ENCODE measurements around the gene C7orf57.

Gene C7orf57

DNA sequence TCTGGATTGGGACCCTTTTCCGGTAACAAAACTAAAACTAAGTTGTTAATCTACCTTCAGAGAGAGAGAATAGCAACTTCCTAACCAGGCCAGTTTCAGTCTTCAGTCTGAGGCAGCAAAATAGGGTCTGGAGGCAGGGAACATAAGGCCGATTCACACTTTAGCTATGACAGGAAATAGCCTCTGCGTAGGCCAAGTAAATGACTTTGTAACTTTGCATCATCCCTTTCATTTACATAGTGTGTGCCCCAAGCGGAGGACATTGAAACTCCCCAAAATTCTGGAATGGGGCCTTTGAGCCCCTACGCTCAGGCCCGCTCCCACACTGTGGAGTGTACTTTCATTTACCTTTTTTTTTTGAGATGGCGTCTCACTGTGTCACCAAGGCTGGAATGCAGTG lies 52.0 kb downstream of the C7orf57 start:
- DNase-seq = no peak

DNA sequence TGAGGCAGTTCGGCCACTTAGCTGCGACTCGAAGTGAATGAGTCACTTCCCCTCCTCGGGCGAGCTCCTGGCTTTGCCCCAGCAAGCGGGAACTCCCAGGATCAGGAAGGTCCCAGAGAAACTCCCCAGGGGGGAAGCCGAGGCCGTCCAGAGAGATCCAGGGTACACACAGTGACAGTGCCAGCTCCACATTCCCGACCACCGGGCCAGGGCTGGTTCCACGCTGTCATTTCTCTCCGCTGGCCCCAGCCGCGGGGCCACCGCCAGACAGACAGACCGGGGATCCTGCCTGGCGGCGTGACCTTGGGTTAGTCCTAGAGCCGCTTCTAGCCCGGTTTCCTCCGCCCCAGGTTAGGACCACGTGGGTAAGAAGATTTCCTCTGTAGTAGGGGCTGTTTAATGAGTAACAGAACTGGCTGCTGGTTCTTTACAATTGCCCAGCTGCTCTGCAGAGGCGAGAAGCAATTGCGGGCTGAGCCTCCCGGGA lies 53.3 kb downstream of the C7orf57 start:
- DNase-seq = no peak

DNA sequence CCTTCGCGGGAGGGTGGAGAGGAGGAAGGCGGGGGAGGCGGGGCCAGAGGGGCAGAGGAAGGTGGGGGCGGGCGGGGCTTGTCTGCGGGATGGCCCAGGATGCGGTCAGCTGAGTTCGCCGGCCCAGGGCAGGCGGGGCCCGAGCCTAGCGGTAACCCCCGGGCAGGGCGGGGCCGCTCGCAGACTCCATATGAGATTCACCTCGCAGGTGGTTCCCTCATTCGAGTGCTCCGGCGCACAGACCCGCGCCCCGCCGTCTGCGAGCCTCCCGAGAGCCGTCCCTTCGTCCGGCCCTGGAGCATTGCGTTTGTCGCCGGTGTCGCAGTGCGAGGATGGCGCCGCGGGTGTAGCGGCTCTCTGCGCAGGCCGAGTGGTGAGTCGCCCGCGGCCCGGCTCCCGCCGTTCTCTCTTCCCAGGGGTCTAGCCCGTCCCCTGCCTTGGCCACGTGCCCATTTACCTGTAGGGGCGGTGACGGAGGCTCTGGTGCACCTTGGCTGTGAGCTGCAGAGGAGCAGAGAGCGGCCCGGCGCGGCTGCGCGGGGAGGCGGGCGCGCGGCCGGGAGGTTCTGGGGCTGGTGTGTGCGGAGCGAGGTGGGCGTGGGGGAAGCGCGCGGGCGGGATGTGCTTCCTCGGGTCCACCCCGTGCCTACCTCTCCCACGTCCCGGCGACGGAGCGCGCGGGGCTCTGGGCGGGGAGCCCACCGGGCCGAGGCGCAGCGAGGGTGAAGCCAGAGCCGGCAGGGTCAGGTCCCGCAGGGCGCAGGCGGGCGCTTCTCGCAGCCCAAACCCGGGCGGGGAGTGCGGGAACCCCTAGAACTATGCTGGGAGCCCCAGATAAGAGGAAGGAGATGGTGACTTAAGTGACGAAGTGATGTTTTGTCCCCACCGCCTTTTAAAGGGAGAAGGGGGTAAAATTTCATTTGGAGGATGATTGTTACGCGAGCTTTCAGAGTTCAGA lies 54.0 kb downstream of the C7orf57 start, which contains the start of gene UPP1:
TSS of gene UPP1 (plus strand) at position 220 of the 958 bp plus-strand sequence. CDS start 5,519 bp downstream, outside the sequence.
- DNase-seq = peak; percentile 75

DNA sequence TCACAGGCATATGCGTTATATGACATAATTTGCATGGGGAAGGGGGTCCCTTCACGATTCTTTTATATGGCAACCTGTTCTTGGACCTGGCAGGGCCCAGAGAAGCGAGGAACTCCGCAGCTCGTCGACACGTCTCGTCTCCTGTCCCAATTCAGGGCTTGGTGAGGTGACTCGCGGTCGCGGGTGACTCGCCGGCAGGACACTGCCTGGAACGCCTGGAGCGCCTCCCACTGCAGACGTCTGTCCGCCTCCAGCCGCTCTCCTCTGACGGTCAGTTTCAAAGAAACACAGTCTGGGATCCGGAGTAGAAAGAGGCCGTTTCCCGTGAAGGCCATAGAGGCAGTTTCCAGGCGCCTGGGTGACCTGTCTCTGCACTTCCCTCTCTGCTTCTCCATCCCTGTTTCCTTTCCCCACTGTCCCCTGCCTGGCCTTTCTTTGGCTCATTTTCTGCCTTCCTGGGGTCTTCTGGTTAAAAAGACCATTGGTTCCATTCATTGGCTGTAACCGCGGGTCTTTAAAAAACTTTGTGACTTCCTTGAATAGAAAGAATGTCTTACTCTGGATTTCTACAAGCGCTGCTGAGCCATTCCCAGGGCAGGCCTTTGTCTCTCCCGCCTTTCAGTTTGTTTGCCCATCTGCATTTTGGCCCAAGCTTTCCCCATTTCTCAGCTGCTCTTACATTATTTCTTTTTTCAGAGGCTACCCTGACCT lies 54.9 kb downstream of the C7orf57 start:
- no peak for DNase-seq

DNA sequence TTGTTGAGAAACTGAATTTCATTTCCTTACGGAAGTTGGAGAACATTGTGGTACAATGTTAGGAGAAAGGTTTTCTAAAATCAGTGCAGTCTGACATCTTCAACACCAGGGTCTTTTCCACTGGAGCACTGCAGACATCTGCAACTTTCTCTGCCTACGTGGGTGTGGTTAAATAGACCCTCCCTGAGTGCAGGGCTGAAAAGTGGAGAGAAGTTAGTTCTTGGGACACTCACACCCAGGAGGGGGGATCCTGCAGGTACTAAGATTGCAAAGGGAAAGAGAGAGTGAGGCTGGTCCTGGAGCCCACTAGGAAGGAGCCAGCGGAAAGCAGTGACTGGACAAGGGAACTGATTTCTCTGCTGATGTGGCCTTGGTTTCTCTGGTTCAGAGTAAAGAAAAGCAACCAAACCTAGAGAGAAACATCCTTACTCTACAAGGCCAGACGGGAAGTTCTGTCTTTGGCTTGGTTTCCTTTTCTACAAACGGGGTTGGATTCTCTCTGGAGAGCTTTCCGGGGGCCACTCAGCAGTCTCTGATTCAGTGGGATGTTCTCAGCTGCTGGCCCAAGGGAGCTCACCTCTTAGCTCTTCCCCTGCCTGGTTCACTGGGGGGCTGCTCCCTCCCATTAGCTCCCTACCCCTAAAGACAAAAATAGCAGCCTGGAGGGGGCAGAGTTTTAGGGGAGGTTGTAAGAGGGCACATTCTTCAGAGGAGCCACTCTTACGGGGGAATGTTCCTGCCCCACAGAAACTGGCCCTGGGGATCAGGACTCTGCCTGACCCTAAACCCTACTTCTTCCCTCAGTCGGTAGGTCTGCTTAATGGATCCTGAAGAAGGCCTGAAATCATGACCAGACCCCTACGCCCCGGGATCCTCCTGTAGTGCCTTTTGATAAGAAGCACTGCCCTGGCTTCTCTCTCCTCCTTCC lies 56.4 kb downstream of the C7orf57 start:
- no peak for DNase-seq

DNA sequence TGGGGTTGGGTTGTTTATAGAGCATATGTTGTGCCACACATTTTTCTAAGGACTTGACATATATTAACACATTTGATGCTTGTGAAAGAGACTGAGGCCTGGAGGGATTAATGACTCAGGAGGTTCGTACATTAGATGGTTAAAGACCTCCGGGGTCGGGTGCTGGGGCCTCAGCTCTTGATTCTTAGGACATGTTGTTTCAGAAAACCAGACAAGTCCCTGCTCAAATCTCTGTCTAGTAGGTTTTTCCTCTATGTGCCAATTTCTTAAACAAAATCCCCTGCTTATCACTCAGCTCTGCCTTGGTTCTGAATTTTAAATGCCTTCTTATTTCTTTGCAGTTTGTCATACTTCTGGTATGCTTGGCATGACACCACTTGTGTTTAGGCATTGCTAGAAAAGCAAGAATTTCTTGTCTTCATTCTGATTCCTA lies 59.5 kb downstream of the C7orf57 start:
- DNase-seq = no peak

DNA sequence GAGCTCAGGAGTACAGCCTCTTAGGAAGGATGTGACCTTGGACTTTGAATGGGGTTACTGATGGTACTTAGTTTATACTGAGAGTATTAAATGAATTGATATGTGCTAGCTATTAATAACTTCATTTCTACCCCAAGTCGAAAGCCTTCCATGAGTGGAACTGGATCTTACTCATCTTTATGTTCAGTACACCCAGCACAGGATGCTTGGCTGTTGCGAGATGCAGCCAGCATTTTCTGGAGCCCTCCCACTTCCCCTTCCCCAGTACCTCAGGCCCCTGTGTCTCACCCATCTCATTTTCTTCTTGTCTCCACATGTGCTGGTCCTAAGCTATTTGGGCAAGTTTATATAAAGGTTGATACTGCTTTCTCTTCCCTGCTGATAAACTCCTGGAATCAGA lies 60.9 kb downstream of the C7orf57 start:
- DNase-seq = no peak

DNA sequence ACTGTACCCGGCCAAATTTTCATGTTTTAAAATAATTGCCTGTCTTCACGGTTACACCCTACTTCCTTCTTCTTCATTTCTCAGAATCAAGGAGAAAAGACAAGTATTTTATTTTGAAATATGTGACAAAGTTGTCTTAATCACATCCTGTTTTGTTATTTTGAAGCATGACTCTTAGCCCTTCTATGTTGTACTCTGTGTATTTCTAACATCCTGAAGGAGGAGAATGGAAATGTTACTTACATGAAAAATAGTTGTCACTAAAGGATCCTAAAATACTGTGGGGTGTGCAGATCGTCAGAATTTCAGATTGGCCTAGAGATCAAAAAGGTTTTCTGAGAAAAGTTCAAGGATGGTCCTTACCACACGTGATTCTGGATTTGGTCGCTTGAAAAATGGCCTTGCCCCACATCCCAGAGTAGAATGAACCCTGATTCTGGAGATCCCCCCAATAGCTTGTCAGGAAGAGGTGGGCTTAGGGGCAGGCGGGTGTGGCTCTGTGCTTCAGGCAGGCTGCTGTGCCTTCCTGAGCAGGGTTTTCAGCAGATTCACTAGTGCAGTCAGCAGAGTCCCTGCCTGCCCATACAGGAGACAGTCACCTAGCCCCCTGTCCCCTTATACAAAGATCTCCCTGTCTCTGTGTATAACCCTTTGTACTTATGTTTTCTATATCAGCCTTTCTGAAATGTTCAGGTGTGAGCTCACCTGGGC lies 62.3 kb downstream of the C7orf57 start:
- DNase-seq = no peak

DNA sequence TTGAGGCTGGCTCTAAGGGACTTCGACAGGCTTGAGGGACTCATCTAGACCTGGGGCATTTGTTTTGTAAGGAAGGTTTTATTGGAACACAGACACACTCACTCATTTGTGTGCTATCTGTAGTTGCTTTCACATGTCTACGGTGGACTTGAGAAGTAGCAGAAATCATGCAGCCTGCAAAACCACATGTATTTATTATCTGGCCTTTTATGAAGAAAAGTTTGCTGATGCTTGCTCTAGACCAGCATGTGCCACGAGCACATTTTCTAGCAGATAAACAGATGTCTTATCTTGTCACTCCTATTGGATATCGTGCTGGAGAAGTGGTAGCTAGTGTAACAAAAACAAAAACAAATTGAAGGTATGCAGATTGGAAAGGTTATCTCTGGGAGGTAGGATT lies 63.5 kb downstream of the C7orf57 start:
- no peak for DNase-seq

DNA sequence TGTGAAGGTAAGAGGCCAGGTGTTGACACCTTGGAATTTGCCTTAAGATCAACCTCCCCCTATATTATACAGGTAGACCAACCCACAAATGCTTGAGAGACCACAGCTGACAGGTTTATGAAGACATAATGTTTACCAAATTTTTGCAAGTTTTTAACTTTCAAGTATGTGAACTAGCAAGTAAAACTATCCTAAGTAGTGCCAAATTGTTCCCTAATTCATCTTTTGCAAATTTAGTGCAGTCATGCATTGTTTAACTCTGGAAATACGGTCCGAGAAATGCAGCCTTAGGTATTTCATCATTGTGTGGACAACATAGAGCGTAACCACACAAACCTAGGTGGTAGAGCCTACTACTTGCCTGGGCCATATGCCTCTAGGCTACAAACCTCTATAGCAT lies 64.4 kb downstream of the C7orf57 start:
- DNase-seq = no peak

DNA sequence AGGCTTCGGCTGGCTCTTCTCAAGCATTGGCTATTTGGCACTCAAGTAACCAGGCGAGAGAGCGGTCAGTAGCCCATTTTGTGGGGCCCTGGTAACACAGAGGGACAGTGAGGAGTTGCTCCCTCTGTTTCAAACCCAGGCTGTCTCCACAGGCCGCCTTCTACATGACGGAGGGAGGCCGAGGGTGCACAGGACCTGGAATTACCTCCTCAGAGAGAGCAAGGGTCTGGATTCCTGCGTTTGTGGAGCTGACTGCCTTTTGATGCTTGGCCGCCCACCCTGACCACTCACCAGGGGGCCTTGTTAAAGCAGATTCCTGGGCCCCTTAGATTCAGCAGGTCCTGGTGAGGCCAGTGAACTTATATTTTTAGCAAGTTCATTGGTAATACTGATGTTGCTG lies 66.0 kb downstream of the C7orf57 start:
- no peak for DNase-seq

DNA sequence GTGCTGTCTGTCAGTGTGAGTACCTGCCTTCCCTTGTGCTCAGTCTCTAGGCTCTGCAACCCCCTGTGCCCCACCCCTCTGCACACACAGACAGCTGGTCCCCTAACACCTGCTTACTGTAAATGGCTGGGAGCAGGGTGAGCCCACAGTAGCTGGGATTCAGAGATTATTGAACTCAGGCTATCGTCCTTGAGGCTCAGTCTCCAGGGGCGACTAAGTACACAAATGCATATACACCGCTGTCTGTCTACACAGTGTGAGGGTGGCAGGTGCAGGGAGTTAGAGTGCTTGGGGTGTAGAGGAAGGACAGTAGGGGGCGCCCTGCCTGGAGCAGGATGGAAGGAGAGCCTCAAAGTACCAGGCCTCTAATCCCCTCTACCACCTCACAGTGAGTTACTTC lies 66.6 kb downstream of the C7orf57 start:
- DNase-seq = peak; percentile 33

DNA sequence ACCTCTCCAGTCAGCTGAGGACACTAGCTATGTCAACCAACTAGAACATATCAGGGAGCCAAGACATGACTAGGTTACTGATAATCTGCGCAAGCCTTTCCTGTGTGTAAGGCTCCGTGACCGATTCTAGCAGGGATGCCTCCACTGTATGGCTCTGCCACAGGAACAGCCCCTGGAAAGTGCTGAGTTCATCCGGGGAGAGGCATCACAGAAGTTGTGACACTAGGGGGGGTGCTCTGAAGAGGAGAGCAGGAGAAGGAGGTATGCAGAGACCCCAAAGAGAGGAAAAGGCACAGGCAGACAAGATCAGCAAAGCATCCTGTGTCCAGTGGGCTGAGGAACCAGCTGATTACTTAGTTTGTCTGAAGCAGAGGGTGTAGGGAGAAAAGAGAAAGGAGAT lies 67.2 kb downstream of the C7orf57 start:
- no peak for DNase-seq

DNA sequence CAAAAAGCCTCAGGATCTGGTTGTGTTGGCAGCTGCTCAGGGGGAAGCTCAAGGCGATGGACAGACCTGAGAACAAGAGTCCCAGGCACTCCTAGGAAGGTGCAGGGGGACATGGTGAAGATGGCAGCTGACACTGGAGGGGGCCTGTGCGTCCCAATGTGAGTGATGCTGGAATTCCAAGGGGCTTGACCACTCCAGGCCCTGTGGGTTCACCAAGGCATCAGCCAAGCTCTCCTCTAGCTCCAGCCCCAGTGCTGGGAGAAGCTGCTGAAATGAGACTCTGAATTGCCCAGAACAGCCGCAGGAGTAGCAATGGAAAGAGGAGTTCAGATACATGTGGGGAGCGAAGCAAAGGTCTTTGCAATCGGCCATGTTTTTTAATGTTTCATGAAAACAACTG lies 69.7 kb downstream of the C7orf57 start:
- no peak for DNase-seq

DNA sequence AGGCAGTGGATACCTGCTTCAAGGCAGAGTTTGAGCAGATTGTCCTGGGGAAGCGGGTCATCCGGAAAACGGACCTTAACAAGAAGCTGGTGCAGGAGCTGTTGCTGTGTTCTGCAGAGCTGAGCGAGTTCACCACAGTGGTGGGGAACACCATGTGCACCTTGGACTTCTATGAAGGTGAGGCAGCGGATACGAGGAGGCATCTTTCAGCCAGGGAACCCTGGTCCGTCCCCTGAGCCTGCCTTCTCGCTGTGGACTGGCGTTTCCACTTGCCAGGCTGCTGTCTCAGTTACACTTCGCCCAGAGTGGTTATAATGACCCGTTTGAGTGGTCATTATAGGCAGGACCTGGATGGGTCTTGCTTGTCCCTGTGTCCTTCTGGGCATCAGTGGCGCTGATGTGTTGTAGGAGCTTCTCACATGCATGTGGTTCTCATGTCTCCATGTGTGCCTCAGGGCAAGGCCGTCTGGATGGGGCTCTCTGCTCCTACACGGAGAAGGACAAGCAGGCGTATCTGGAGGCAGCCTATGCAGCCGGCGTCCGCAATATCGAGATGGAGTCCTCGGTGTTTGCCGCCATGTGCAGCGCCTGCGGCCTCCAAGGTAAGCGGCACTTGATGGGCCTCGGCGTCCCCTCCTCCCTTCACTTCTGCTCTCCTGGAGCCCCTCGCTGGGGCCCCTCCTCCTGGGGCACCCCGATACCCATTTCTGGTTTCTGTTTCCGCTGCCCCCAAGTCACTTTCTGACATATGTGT lies 71.7 kb downstream of the C7orf57 start:
- no peak for DNase-seq

DNA sequence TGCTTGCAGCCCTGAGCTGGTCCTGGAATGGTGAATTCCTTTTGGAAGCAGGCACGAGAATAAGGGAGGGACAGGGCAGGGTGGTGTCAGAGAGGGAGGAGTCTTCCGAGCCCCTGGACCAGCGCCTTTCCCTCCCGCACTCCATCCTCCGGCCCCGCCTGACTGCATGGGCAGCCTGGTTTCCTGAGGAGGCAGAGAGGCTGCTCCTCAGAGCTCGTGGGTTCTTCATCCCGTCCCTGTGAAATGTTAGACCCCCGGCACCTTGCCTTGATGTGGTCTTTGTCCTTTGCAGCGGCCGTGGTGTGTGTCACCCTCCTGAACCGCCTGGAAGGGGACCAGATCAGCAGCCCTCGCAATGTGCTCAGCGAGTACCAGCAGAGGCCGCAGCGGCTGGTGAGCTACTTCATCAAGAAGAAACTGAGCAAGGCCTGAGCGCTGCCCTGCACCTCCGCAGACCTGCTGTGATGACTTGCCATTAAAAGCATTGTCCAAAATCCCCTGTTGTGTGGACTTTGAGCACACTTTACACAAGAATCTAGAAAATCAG lies 72.7 kb downstream of the C7orf57 start:
- DNase-seq = no peak

DNA sequence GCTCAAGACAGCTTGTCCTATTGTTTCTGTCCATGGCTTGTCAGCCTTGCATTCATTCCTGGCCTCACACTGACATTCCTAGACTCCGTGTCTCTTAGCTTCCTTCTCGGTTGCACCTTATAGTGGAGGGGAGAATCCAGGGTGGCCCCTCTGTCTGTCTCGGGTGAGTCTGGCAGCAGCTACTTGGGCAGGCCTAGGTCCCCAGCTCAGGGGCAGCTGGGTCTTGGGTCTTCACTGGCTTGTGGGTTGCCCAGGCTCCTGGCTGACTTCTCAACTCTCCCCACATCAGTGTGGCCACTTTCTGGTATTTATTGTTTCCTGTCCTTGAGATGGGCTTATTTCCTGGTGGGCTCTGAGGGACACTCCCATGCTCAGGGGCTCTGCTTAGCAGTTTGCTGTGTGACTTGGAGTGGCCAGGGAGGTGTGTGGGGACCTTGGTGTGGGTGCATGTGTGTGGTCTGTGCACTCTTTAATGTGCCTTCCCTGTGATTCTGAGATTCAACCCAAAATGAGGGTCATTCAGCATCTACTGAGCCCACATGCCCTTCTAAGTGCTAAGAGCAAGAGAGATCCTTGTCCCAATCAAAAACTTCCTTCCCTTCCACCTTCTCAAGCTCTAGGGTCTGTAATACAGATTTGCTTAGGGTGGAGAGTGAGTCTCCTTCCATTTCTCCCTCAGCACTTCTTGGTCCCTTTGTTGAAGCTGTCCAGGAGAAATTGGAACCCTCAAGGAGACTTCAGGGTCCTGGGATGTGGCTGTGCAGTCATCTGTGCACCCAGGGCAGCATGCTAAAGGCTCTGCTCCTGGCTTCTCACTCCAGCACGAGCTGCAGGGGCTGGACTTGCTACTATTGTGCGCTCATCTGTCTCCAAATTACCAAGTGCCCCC lies 73.9 kb downstream of the C7orf57 start:
- DNase-seq = no peak

DNA sequence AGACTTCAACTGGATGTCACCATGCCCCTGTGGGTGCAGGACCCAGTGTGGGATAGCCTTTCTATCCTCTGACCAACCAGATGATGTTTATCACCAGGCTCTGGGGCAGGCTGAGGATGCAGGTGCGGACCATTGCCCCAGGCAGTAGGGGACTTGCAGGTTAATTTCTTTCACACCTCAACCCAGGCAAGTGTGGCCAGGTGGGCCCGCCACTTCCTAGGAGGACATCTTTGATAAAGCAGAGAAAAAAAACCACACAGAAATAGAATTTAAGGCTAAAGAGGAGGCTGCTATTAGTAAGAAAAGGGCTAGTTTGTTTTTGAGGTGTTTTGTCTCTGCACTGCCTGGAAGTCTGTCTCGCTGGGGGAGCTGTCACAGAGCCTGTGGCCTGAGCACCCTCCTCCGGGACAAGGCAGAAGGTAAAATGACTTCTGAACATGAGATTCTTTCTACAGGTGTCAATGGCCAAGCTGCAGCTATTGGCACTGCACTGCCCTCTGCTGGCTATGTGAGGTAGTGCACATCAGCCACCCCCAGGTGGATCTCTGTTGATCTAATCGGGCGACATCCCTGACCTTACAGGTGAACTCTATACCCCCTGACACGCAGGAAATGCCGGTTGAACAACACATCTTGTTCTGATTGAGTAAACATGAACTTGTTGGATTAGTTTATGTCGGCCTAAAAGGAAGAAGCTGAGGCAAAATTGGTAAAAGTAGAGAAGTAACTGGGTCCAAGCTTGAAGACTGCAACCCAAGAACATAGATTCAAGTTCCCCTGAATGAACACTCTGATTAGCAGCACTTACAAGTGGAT lies 74.7 kb downstream of the C7orf57 start:
- DNase-seq = peak; percentile 87

DNA sequence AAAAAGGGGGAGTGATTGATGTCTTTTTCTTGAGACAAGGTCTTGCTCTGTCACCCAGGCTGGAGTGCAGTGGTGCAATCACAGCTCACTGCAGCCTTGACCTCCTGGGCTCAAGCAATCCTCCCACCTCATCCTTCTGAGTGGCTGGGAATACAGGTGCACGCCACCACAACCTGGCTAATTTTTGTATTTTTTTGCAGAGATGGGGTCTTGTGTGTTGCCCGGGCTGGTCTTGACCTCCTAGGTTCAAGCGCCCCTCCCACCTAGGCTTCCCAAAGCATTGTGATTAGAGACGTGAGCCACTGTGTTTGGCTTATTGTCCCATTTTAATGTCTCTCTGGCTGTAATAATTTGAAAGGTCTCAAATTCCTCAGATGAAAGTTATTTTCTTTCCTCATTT lies 75.5 kb downstream of the C7orf57 start:
- no peak for DNase-seq
